IMR-90 (cell line): ENCODE results near the gene VSNL1. TPM values are rescaled to one million over a fixed set of nuclear protein-coding genes. Genes with fewer than 3 reads are reported as not detected.

Experiments used
- ATAC-seq: fragments of 200-7000 bp; cut with Tn5 transposase; 2 replicates; pipeline ENCODE4 v1.9.1; 2020; ENCODE audit warnings: low read depth, mild to moderate bottlenecking, moderate library complexity
- BruUV-seq: library from RNA; stranded (reverse); fragments of 400-500 nt; replicated peaks from 2 replicates; lab custom pipeline; 2021; lab: Mats Ljungman, UMichigan
- CTCF ChIA-PET: fragments of 300-600 bp; formaldehyde crosslinking; extraction: SDS; loops from one replicate; lab custom pipeline; 2021; ENCODE audit warnings: antibody characterized with exemption; lab: Yijun Ruan, JAX
- POLR2A ChIA-PET: fragments of 300-600 bp; sonication (Branson Sonifier 250); formaldehyde crosslinking; loops from one replicate; lab custom pipeline; 2022; ENCODE audit warnings: antibody characterized with exemption; ENCODE audit not compliant: unreplicated experiment; lab: Charles Lee
- DNase-seq: peaks from one replicate; pipeline ENCODE4 v3.0.0; 2013
- H2AFZ ChIP-seq: replicated peaks from 2 replicates; pipeline ENCODE3; 2013; ENCODE audit warnings: low read length, mild to moderate bottlenecking; ENCODE audit not compliant: poor library complexity
- H2AK5ac ChIP-seq: 2 replicates; pipeline ENCODE4 v1.6.1; 2013; ENCODE audit warnings: low read depth, low read length, inconsistent platforms
- H2AK9ac ChIP-seq: replicated peaks from 2 replicates; pipeline ENCODE3; 2013; ENCODE audit warnings: mild to moderate bottlenecking, low read depth, low read length, moderate library complexity; ENCODE audit not compliant: poor library complexity
- H2BK120ac ChIP-seq: 2 replicates; pipeline ENCODE4 v1.6.1; 2013; ENCODE audit warnings: low read depth, low read length, inconsistent platforms
- H2BK15ac ChIP-seq: 3 replicates; pipeline ENCODE4 v1.6.1; 2013; ENCODE audit warnings: low read depth, low read length, inconsistent platforms
- H2BK20ac ChIP-seq: 2 replicates; pipeline ENCODE4 v1.6.1; 2013; ENCODE audit warnings: low read depth, mild to moderate bottlenecking, inconsistent platforms, low read length, moderate library complexity
- H2BK5ac ChIP-seq: 2 replicates; pipeline ENCODE4 v1.6.1; 2013; ENCODE audit warnings: mild to moderate bottlenecking, low read depth, low read length, inconsistent platforms; ENCODE audit not compliant: poor library complexity, severe bottlenecking
- H3K14ac ChIP-seq: replicated peaks from 2 replicates; pipeline ENCODE4 v1.6.1; 2013; ENCODE audit warnings: low read depth, low read length, inconsistent platforms
- H3K18ac ChIP-seq: 2 replicates; pipeline ENCODE4 v1.6.1; 2013; ENCODE audit warnings: low read depth, low read length, control low read depth
- H3K23ac ChIP-seq: 2 replicates; pipeline ENCODE4 v1.6.1; 2013; ENCODE audit warnings: low read depth, low read length, inconsistent platforms
- H3K27ac ChIP-seq: 2 replicates; pipeline ENCODE4 v1.5.1; 2013; ENCODE audit warnings: mild to moderate bottlenecking, control low read depth, low read length; ENCODE audit not compliant: insufficient read depth
- H3K27me3 ChIP-seq: 2 replicates; pipeline ENCODE4 v1.6.1; 2013; ENCODE audit warnings: low read length; ENCODE audit not compliant: control insufficient read depth, insufficient read depth
- H3K36me3 ChIP-seq: 2 replicates; pipeline ENCODE4 v1.6.1; 2013; ENCODE audit warnings: low read length, mixed read lengths; ENCODE audit not compliant: control insufficient read depth, insufficient read depth
- H3K4ac ChIP-seq: 2 replicates; pipeline ENCODE4 v1.6.1; 2013; ENCODE audit warnings: low read depth, low read length, inconsistent platforms
- H3K4me1 ChIP-seq: 2 replicates; pipeline ENCODE4 v1.6.1; 2013; ENCODE audit warnings: low read length, mixed read lengths; ENCODE audit not compliant: control insufficient read depth, insufficient read depth
- H3K4me2 ChIP-seq: 2 replicates; pipeline ENCODE4 v1.6.1; 2013; ENCODE audit warnings: low read depth, mild to moderate bottlenecking, control low read depth, low read length, moderate library complexity
- H3K4me3 ChIP-seq: 2 replicates; pipeline ENCODE4 v1.5.1; 2013; ENCODE audit warnings: low read depth, mild to moderate bottlenecking, control low read depth, low read length, moderate library complexity; ENCODE audit not compliant: insufficient read depth
- H3K56ac ChIP-seq: 2 replicates; pipeline ENCODE4 v1.6.1; 2013; ENCODE audit warnings: low read length, inconsistent platforms; ENCODE audit not compliant: insufficient read depth; ENCODE audit errors: extremely low read depth
- H3K79me1 ChIP-seq, 2 experiments: 2 replicates each; pipeline ENCODE4 v1.6.1; 2013; ENCODE audit warnings: low read length in 2 of 2, inconsistent platforms in 1 of 2, low read depth in 1 of 2
- H3K9ac ChIP-seq: 2 replicates; pipeline ENCODE4 v1.6.1; 2013; ENCODE audit warnings: low read depth, low read length, control low read depth
- H3K9me1 ChIP-seq: 2 replicates; pipeline ENCODE4 v1.6.1; 2013; ENCODE audit warnings: low read length, inconsistent platforms; ENCODE audit not compliant: insufficient read depth
- H3K9me3 ChIP-seq: 2 replicates; pipeline ENCODE4 v1.6.1; 2013; ENCODE audit warnings: low read length; ENCODE audit not compliant: control insufficient read depth, insufficient read depth
- H4K20me1 ChIP-seq: 2 replicates; pipeline ENCODE4 v1.6.1; 2013; ENCODE audit warnings: low read length, inconsistent platforms; ENCODE audit not compliant: insufficient read depth
- H4K5ac ChIP-seq: 2 replicates; pipeline ENCODE4 v1.6.1; 2013; ENCODE audit warnings: mild to moderate bottlenecking, low read depth, low read length, control low read depth
- H4K8ac ChIP-seq, 2 experiments: 2 replicates each; pipeline ENCODE4 v1.6.1; 2013; ENCODE audit warnings: low read depth in 2 of 2, low read length in 2 of 2, control low read depth in 1 of 2, inconsistent platforms in 1 of 2
- H4K91ac ChIP-seq: 2 replicates; pipeline ENCODE4 v1.6.1; 2013; ENCODE audit warnings: low read depth, low read length, inconsistent platforms; ENCODE audit not compliant: insufficient read depth
- CHD1 ChIP-seq: IDR thresholded peaks from 2 replicates; pipeline ENCODE4 v1.6.1; 2012; ENCODE audit warnings: low read depth, low read length, improper control_type of control experiment
- POLR2A ChIP-seq: IDR thresholded peaks from 2 replicates; pipeline ENCODE4 v1.6.1; 2012; ENCODE audit warnings: mild to moderate bottlenecking, low read depth, low read length
- WGBS, 2 experiments: methylation state at CpG; one replicate each; pipeline versions ENCODE4 v1.1.5 to v1.1.7; 2013; ENCODE audit warnings: missing lambda C conversion rate in 2 of 2; ENCODE audit not compliant: insufficient read length in 1 of 2; ENCODE audit errors: extremely low coverage in 2 of 2; 5-methylcytosine and 5-hydroxymethylcytosine counted together
- dilution Hi-C: fragments of 300-500 bp; cut with HindIII; formaldehyde crosslinking; loops from one replicate; pipeline ENCODE4 v1.14.3; 2018; ENCODE audit warnings: low sequenced_read_pairs; ENCODE audit not compliant: unreplicated experiment
- in situ Hi-C: fragments of 300-500 bp; cut with MboI; formaldehyde crosslinking; loops from 3 replicates; pipeline ENCODE4 v1.14.3; 2019; ENCODE audit warnings: low sequenced_read_pairs, inconsistent platforms, mixed read lengths
- intact Hi-C: fragments of 100-400 bp; cut with micrococcal nuclease; formaldehyde crosslinking; loops from 2 replicates; pipeline ENCODE4 v1.10.0; 2022
- polyA plus RNA-seq, 3 experiments: library from polyadenylated mRNA; depleted of rRNA; stranded (reverse); fragments of >200 nt; gene quantifications; 2 replicates each; pipeline ENCODE4 v1.2.3, GENCODE V29; 2012; ENCODE audit warnings: low replicate concordance in 1 of 3
- total RNA-seq: library from RNA; depleted of rRNA; stranded (reverse); fragments of >200 nt; gene quantifications from 2 replicates; pipeline ENCODE4 v1.2.3, GENCODE V29; 2012
- TF ChIP-seq, protein P1 (sequence below): conservative IDR thresholded peaks from 2 replicates; pipeline ENCODE4 v1.5.1; 2012; ENCODE audit warnings: mild to moderate bottlenecking, low read depth, low read length, improper control_type of control experiment
- TF ChIP-seq, protein P2 (sequence below): fragments of 150-350 bp; IDR thresholded peaks from 2 replicates; pipeline ENCODE4 v1.6.1; 2017; ENCODE audit warnings: mild to moderate bottlenecking, antibody characterized with exemption, low read length, low read depth

VSNL1 gene
- total and polyA plus RNA-seq, 2 of the 4 experiments (the other 2 are of a cell fraction) = 0.32 to 0.36 TPM

DNA sequence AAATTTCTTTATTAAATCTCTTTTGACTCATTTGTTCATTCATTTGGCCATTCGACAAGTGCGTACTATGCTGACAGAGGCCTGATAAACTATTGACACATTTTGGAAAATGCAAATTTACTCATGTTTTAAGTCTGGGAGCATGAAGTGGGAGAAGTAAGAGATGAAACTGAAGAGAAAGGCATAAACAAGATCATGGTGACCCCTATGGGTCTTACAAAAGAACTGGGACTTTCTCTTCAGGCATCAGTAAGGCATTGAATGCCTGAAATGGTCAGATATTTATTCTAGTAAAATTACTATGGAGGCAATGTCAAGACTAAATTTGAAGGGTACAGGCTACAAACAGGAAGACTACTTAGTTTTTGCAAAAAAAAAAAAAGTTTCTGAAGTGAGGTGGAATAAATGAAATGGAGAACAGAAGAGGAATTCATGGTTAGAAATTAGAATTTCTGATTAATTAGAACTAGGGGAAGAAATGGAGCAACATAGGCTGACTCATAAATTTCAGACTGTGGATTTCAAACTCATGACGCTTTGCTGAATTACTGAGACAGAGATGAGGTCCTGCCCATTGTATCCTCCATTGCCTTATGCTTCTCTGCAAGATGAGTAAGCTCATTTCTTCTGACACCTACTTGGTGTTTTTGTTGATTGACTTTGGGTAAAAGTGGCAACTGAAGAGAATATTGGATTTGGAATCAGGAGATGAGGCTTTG, 32.7 kb downstream of the VSNL1 start:
- no TSS peak for BruUV-seq

More for the DNA sequence above, 32.7 kb downstream of the VSNL1 start:
- no peaks in the 10 kb centered on the region for H3K4me1 ChIP-seq
- POLR2A ChIA-PET = no interaction called here
- H3K18ac ChIP-seq = no peak overlapping the region
- no peak overlapping the region for H3K9ac ChIP-seq
- no peaks in the 10 kb centered on the region for H3K27me3 ChIP-seq
- dilution Hi-C loops = no loop called here
- no peak overlapping the region for H4K5ac ChIP-seq
- H2AK5ac ChIP-seq = no peak overlapping the region
- DNase-seq (no peak), ATAC-seq (no peak)
- H2BK20ac ChIP-seq = no peak overlapping the region
- H3K4ac ChIP-seq = no peak overlapping the region
- no peak overlapping the region for H4K8ac ChIP-seq
- no peak overlapping the region for H3K56ac ChIP-seq
- intact Hi-C loops = no loop called here
- no peak overlapping the region for H2AFZ ChIP-seq
- no peaks in the 10 kb centered on the region for H3K9me1 ChIP-seq
- CTCF ChIA-PET = no interaction called here
- H3K4me3 ChIP-seq = no peak overlapping the region
- H2BK5ac ChIP-seq = no peak overlapping the region
- H2BK120ac ChIP-seq = no peak overlapping the region
- H3K9me3 ChIP-seq = no peaks in the 10 kb centered on the region
- in situ Hi-C loops = no loop called here
- H3K36me3 ChIP-seq = no peaks in the 10 kb centered on the region
- TF ChIP-seq CHD1 (no peak), POLR2A (no peak)
- TF ChIP-seq, protein P1, sequence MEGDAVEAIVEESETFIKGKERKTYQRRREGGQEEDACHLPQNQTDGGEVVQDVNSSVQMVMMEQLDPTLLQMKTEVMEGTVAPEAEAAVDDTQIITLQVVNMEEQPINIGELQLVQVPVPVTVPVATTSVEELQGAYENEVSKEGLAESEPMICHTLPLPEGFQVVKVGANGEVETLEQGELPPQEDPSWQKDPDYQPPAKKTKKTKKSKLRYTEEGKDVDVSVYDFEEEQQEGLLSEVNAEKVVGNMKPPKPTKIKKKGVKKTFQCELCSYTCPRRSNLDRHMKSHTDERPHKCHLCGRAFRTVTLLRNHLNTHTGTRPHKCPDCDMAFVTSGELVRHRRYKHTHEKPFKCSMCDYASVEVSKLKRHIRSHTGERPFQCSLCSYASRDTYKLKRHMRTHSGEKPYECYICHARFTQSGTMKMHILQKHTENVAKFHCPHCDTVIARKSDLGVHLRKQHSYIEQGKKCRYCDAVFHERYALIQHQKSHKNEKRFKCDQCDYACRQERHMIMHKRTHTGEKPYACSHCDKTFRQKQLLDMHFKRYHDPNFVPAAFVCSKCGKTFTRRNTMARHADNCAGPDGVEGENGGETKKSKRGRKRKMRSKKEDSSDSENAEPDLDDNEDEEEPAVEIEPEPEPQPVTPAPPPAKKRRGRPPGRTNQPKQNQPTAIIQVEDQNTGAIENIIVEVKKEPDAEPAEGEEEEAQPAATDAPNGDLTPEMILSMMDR = 0 out of 2 replicates have a peak, but pooled peaks have one; percentile 14
- TF ChIP-seq, protein P2, sequence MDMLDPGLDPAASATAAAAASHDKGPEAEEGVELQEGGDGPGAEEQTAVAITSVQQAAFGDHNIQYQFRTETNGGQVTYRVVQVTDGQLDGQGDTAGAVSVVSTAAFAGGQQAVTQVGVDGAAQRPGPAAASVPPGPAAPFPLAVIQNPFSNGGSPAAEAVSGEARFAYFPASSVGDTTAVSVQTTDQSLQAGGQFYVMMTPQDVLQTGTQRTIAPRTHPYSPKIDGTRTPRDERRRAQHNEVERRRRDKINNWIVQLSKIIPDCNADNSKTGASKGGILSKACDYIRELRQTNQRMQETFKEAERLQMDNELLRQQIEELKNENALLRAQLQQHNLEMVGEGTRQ = no peak
- H3K27ac ChIP-seq = no peak overlapping the region
- no peaks in the 10 kb centered on the region for H3K79me1 ChIP-seq
- no peak overlapping the region for H3K14ac ChIP-seq
- no peak overlapping the region for H2BK15ac ChIP-seq
- H4K20me1 ChIP-seq = no peaks in the 10 kb centered on the region
- whole genome bisulfite sequencing, 2 experiments = no CpG with 5 or more reads among the region's 3 CpGs
- no peak overlapping the region for H4K91ac ChIP-seq
- H3K23ac ChIP-seq = no peak overlapping the region
- H3K4me2 ChIP-seq = no peak overlapping the region
- no peak overlapping the region for H2AK9ac ChIP-seq
